GM18520 (cell line): ENCODE data around the gene LCLAT1.

Experiments
- ATAC-seq: cut with Tn5 transposase; IDR thresholded peaks from one replicate; pipeline ENCODE4 v1.9.1; 2021; ENCODE audit not compliant: unreplicated experiment

Gene LCLAT1

GRCh38 chr2:30663806-30664205 is 216.8 kb downstream of the LCLAT1 start:
- no peak for ATAC-seq

DNA sequence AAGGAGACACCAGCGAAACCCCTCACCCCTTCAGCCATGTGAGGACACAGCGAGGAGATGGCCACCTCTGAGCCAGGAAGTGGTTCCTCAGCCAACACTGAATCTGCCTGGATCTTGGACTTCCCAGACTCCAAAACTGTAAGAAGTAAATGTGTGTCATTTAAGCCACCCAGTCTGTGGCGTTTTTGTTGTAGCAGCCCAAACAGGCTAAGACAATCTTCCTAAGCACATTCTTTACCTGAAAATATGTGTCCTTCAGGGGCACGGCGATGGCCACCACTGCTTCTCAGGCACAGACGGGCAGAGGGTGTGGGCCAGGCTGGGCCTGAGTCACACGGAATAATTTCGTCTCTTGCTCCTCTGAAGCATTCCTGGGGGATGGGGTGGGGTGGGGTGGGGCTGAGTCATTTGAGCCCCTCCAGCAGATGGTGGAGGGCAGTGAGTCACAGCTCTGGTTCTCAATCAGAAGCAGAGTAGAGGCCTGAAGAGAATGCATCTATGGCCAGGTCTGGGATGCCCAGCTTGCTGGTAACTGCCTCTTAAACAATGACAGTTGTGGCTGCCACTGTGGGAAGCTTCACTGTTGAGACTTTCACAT is 217.8 kb downstream of the LCLAT1 start:
- no peak for ATAC-seq

GRCh38 chr2:30665761-30666265 is 218.8 kb downstream of the LCLAT1 start:
- ATAC-seq = no peak

DNA sequence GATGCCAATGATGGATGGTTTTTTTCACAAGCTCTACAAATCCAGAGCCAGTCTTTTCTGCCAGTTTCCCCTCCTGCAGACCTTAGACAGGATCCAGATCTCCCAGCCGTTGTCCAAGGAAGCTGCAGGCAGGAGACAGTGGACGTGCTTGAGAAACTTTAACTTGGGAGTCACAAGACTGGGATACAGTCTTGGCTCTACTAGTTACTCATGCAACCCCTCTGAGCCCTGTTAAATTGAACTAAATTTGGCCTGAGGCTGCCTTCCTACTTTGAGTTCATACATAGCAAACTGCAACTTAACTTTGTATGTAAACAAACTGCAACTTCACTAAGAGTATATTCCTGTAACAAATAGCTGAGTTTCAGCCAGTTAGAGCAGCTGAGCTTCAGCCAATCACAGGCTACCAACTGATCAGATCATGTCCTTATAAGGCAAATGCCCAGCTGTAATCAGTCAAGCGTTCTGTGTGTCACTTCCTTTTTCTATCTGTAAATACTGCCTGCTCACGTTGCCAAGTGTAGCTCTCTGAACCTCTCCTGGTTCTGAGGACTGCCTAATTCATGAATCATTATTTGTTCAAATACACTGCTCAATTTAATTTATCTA is 219.3 kb downstream of the LCLAT1 start:
- ATAC-seq = no peak

GRCh38 chr2:30670453-30670852 is 223.4 kb downstream of the LCLAT1 start:
- ATAC-seq = no peak

GRCh38 chr2:30673127-30673526 is 226.1 kb downstream of the LCLAT1 start:
- ATAC-seq = no peak

DNA sequence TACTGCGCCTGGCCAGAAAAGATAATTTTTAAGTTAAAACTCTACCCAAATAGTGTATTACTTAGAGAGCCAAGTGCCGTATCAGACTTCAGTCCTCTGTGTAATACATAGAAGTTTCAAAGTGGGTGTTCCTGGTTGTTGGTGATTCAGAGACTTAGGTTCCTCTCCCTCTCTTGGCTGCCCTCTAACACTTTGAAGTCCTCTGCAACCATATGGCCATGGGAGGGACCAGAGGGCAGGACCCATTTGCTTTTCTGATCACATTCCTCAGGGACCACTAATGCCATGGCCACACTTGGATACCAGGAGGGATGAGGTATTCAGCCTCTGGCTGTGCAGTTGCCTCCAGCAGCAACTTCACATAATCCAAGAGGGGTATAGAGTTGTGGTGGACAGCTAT is 228.7 kb downstream of the LCLAT1 start:
- ATAC-seq = no peak

GRCh38 chr2:30677231-30677630 is 230.2 kb downstream of the LCLAT1 start:
- ATAC-seq = no peak

- no peak for ATAC-seq
Observed at GRCh38 chr2:30677861-30678385, 230.9 kb downstream of the LCLAT1 start.

- ATAC-seq = no peak
Observed at GRCh38 chr2:30678410-30679137, 231.5 kb downstream of the LCLAT1 start.

- ATAC-seq = no peak
Observed at GRCh38 chr2:30679426-30680088, 232.5 kb downstream of the LCLAT1 start.

DNA sequence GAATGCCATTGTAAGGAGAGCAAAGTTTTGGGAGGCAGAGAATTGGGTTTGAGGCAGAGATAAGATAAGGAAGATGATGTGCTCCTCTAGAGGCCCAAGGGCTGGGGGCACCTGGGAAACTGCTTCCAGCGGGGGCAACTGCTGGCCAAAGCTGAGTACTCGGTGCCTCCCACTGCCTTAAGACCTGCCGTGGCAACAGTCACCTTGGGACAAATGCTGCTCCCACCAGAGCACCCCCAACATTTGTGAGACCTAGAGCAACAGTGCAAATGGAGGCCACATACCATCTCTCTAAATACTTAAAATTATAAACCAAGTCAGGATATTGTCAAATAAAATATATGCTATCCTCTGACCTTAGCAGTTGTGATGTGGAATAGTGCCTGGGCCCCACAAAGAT is 233.1 kb downstream of the LCLAT1 start:
- ATAC-seq = no peak

GRCh38 chr2:30681022-30681421 is 234.0 kb downstream of the LCLAT1 start:
- ATAC-seq = no peak

DNA sequence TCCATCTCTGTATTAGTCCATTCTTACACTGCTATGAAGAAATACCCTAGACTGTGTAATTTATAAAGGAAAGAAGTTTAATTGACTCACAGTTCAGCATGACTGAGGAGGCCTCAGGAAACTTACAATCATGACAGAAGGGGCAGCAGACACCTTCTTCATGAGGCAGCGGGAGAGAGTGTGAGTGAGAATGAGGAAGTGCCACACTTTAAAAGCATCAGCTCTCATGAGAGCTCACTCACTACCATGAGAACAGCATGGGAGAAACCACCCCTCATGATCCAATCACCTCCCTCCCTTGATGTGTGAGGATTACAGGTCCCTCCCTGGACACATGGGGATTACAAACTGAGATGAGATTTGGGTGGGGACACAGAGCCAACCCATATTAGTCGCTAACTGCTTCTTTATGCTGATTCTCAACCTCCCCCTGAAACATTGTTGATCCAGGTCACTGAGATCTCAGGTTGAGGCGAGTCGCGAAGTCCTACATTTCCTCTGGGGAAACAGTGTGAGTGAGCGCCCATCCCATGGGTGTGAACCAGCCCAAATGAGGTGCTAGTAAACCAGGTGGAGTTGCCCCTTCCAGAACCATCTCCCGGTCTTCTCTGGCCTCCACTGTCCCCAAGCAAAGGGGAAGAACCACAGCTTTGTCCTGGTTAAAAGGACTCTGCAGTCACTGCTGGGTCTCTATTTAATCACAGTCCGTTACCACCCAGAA is 236.3 kb downstream of the LCLAT1 start:
- no peak for ATAC-seq

DNA sequence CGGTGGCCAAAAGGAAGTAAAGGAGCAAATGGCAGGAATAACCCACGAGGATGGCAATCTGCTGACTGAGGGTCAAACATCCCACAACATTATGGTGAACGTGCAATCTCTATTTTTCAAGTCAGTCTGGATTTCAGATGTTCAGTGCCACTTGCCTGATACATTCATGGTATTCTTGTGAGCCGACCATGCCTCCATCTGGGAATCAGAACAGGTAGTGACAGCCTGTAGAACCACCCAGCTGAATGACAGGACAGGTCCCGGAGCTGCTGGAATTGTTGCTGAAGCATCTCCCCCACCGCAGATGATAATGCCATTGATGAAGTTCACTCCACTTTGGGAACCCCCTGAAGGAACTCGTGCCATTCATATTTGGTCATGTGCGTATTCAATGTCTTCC is 237.0 kb downstream of the LCLAT1 start:
- ATAC-seq = no peak

DNA sequence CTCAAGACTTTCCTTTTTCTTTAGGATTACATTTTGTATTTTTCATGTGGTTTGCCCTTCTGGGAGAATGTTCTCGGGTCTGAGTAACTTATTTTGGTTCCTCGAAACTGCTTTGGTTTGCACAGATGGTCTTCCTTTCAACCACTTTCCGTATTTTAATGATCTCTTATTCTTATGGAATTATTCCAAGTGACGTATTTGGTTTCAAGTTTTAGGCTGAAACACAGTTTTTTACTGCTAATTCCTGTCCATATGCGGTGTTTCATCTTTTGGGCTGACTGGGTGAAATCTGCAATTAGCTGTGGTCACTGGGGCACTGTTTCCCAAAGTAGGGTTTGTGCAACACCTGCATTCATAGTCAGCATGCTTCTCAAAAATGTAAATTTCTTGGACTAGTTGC is 237.5 kb downstream of the LCLAT1 start:
- no peak for ATAC-seq

DNA sequence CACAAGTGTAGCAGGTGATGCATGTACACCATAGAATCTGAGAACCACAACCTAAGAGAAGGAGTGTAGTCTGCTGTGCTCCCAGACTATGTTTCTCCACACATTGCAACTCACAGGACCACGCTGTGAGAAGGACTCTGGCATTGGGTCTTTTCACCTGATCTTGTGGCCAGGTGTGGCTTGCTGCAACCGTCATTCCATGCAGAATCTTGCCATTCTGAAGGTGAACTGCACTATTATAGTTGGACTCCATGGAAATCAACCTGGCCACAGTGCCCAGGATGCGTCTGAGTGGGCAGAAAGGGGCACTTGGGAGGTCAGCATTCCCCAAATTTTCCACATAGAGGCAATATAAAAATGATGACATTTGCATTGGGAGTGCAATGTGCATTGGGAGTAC is 237.9 kb downstream of the LCLAT1 start:
- no peak for ATAC-seq

GRCh38 chr2:30686000-30686399 is 239.0 kb downstream of the LCLAT1 start:
- ATAC-seq = no peak

- ATAC-seq = no peak
Observed at GRCh38 chr2:30686669-30687068, 239.6 kb downstream of the LCLAT1 start.

DNA sequence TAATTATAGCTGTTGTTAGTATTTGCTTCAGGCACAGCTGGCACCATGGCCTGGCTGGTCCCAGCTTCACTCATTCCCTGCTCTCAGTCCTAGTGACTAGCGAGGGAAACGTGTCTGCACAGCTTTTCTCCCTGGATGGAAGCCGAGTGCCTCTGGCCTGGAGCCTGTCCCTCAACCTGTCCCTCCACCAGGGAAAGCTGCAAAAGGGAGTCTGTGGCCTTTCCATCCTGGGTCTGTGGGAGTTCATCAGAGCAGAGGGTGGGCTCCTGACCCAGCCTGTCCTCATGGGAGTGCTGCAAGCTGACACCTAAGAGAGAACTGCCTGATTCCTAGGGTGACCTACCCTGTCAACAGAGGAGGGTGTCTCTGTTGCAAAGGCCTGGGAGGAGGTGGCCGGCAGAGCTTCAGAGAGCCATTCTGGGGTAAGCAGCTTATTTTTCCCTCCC is 241.9 kb downstream of the LCLAT1 start:
- ATAC-seq = no peak
